HG03060 (cell line): ENCODE data around the gene BMP5.
A peak's percentile ranks its signal among the peaks of the same experiment; 100 is the strongest.

Source experiments
- ATAC-seq: cut with Tn5 transposase; IDR thresholded peaks from one replicate; pipeline ENCODE4 v1.9.1; 2021; ENCODE audit warnings: low read depth, moderate number of reproducible peaks; ENCODE audit not compliant: unreplicated experiment

Gene BMP5

GRCh38 chr6:55874316-55874715 is 1.1 kb downstream of the BMP5 start:
- no peak for ATAC-seq

DNA sequence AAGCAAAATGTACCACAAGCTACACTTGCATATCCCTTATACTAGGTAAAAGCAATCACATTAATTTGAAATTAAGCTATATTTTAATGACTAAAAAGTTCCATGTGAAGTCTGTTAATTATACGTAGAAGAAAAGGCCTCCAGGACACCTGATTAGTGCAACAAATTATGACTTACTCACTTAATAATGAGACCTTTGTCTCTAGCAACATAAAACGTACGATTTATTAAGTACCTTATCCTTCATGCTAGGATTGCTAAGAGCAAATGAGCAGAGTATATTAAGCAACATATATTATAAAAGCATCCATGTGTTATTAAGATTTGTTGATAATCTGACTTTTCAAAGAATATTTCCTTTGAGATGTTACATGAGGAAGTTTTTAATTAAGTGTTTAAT is 2.5 kb downstream of the BMP5 start:
- no peak for ATAC-seq

- no peak for ATAC-seq
Observed at GRCh38 chr6:55870181-55870813, 5.1 kb downstream of the BMP5 start.

- no peak for ATAC-seq
Observed at GRCh38 chr6:55869674-55870073, 5.7 kb downstream of the BMP5 start.

DNA sequence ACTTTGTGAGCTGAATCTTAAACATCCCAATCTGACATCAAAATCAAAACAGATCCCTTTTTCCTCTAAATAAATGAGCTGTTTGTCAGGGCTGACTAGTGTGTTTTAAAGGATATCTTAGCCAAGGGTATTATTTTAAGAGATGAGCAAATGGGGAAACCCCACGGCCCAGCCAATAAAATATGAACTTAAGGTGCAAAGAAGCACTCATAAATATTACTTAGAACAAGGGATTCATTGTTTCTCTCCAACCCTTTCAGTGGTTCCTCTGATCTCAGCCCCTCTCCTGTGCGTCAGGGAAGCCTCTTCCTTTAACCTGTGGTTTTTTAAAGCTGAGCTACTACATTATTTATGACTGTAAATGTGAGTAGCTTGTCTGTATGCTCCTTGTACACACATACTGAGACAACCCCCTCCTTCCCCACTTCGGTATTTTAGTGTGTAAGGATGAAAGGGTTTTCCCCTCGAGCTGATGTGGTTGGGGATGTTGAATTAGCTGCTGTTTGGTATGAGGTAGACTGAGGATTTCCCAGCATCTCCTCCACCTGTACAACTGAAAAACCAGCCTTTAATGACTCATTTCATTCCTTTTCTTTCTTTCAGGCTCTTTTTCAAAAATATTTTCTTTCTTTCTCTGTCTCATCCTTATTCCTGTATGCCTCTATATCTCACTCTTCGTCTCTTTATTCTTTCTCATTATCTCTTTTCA is 6.5 kb downstream of the BMP5 start:
- ATAC-seq, result peak; percentile 90

DNA sequence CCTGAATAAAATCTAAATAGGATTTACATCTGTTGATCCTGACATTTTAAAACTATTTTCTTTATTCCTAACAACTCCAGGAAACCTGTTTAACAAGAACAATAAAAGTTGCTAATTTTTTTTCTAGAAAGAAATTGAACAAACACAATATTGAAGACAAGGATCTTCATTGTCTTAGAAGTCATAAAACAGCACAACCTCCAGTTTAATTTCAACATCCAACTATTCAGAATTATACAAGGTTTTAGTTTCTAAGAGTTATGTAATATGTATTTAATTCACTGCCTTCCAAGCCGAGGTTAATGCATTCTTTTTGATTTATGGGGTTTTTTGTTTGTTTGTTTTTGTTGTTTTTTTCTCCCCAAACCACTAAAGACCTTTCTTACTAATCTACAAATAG is 7.2 kb downstream of the BMP5 start:
- ATAC-seq, result no peak

GRCh38 chr6:55866128-55866527 is 9.3 kb downstream of the BMP5 start:
- no peak for ATAC-seq

GRCh38 chr6:55853008-55854001 is 22.1 kb downstream of the BMP5 start:
- ATAC-seq, result no peak

GRCh38 chr6:55841341-55841740 is 34.0 kb downstream of the BMP5 start:
- no peak for ATAC-seq

- ATAC-seq, result no peak
Observed at GRCh38 chr6:55839080-55839479, 36.3 kb downstream of the BMP5 start.

GRCh38 chr6:55836945-55837344 is 38.4 kb downstream of the BMP5 start:
- ATAC-seq, result no peak

GRCh38 chr6:55836481-55836880 is 38.9 kb downstream of the BMP5 start:
- ATAC-seq, result no peak

GRCh38 chr6:55835220-55835619 is 40.2 kb downstream of the BMP5 start:
- ATAC-seq, result no peak

DNA sequence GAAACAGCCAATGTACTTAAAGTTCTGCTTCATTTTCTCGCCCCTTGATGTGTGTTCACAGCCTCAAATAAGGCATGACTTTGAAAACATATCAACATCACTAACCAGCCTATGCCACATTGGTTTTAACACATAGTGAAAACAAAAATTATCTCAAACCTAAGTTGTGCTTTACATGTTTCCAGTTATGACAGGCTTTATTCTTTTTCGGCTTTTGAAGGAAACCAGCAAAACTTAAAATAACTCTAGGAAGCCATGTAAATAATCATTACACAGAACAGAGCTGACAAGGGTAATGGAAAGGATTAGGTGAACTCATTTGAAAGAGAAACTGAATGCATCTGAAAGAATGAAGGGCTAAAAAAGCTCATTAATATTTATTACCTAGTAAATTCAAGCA is 42.1 kb downstream of the BMP5 start:
- ATAC-seq, result peak; percentile 84

DNA sequence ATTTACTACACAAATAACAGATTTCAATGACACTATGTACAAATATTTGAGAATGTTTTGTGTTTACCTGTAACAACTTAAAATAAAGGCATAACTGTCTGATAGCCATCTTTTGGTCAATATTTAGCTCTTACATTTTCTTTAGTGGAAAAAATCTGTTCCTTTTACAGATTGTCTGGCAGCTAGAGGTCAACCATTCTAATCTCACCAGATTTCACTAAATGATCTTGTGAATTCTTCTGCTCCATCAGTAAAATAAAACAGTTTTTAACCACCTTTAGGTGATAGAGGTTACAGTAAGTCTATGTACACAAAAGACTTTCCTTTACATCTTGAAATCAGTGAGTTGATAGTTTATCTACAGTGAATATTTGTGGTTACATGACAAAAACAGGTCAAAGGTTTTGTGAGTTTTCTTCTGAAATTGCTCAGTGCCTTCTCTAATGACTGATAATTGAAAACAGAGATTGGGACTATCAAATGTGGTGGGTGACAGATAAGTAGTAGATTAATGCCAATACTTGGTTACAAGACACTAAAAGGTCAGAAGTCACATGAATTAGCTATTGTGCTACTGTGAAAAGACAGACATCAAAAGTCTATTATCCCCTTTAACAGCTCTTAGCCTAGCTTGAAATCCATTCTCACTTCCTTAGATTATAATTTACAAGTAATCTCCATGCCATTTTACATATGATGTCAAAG is 47.4 kb downstream of the BMP5 start:
- no peak for ATAC-seq

DNA sequence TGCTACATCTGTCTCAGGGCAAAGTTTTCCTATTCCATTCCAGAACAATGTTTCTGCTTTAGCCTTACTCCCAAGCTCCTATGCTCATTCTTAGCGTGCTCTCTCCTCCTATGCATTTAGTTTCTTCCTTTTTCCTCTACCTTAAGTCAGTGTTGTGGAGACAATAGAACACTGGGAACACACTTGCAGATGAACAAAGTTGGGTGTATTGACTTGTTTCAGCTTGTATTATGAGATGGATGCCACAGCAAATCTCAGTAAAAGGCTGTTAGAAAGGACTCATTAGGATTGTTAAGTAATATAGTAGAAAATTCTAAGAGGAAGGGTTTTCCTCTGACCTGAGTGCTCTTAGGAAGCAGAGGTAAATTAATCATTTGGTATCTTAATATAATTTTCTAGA is 48.4 kb downstream of the BMP5 start:
- no peak for ATAC-seq

- no peak for ATAC-seq
Observed at GRCh38 chr6:55825402-55826051, 49.9 kb downstream of the BMP5 start.

GRCh38 chr6:55822815-55823214 is 52.6 kb downstream of the BMP5 start:
- no peak for ATAC-seq

DNA sequence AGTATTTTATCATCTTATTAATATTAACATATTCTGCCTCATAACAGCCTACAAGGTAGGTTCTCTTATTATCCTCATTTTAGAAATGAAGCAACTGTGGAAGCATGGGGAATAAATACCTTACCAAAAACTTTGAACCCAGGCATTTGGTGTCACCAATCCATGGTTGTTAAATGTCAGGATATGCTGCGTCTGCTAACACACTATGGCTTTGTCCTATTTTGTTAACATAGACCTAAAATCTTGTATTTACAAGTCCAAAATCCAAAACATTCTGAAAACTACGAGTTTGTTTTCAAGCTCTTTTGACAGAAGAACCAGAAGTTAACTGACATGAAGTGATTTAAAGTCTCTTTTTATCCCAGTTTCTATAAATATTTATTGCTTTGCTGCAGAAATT is 53.4 kb downstream of the BMP5 start:
- no peak for ATAC-seq

- ATAC-seq, result no peak
Observed at GRCh38 chr6:55820696-55821095, 54.7 kb downstream of the BMP5 start.
